KOPT-K1 (cell line): ENCODE data around the gene LRRC75A.

Experiments
- H3K27ac ChIP-seq: fragments of 200-600 bp; sonication (generic); 2 replicates; pipeline ENCODE4 v1.5.1; 2016; ENCODE audit warnings: antibody characterized with exemption, mild to moderate bottlenecking, low read depth, low read length; ENCODE audit not compliant: poor library complexity, severe bottlenecking
- H3K36me3 ChIP-seq: fragments of 200-600 bp; sonication (generic); 2 replicates; pipeline ENCODE4 v1.5.1; 2017; ENCODE audit warnings: antibody characterized with exemption, mild to moderate bottlenecking, low read length, moderate library complexity; ENCODE audit not compliant: insufficient read depth
- H3K9me3 ChIP-seq: fragments of 200-600 bp; sonication (generic); 2 replicates; pipeline ENCODE4 v1.5.1; 2017; ENCODE audit warnings: antibody characterized with exemption, low read length, mild to moderate bottlenecking; ENCODE audit not compliant: insufficient read depth, poor library complexity, severe bottlenecking

LRRC75A gene

GRCh38 chr17:16427020-16427419, 65.0 kb downstream of the LRRC75A start:
- H3K36me3 ChIP-seq, result peaks cover 64% of the 10 kb centered on the region
- H3K9me3 ChIP-seq, result no peaks in the 10 kb centered on the region
- no peak overlapping the region for H3K27ac ChIP-seq

DNA sequence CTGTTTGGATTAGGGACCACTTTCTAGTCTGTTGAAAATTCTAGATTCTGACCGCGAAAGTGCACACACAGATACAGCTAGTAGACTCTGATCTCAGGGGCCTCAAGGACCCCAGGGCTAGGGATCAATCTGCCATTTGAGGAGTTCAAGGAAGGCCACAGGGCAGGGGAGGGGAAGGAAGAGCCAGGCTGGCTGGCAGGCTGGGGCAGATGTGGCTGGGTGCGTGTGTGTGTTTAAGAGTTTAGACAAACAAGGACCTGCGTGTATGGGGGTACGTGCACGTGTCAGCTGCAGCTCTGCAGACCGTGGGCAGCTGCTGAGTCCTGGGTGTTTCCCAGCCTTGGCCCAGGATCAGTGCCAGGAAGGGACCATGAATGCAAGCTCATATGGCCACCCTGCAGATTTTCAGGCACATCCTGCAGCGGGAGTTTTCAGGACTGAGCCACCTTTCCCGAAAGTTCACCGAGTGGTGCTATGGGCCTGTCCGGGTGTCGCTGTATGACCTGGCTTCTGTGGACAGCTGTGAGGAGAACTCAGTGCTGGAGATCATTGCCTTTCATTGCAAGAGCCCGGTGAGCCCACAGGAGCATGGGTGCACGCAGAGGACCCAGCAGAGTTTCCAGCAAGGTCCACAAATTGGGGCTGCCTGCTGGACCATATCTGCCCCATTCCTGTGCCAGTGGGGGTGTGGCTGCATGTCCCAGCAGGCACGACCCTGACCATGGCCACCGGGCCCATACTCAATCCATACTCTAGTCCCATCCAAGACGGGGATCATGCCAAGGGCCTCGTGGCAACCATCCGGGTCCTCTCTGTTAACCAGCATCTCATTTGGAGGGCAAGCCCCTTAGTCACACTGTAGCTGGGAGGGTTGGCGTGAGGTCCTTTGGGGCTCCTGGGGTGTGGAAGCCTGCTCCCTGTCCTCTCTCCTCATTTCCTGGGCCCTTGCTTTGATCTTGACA, 66.0 kb downstream of the LRRC75A start:
- Histone ChIP-seq H3K36me3 (peaks cover 64% of the 10 kb centered on the region), H3K9me3 (no peaks in the 10 kb centered on the region), H3K27ac (no peak overlapping the region)

DNA sequence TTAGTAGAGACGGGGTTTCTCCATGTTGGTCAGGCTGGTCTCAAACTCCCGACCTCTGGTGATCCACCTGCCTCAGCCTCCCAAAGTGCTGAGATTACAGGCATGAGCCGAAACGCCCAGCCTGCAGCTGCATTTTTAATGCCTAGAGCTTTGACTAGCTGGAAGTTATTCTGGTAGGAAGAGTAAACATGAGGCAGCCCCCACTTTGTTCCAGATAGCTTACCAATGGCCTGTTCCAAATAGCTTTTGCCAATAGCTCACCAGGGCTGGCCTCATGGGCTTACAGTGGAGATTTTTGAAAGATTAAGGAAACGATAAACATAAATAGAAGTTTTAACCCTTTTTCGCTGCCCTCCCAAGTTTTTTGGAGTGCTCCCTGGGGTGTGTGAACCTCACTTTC, 66.8 kb downstream of the LRRC75A start:
- Histone ChIP-seq H3K27ac (no peak overlapping the region), H3K36me3 (peaks cover 71% of the 10 kb centered on the region), H3K9me3 (no peaks in the 10 kb centered on the region)

DNA sequence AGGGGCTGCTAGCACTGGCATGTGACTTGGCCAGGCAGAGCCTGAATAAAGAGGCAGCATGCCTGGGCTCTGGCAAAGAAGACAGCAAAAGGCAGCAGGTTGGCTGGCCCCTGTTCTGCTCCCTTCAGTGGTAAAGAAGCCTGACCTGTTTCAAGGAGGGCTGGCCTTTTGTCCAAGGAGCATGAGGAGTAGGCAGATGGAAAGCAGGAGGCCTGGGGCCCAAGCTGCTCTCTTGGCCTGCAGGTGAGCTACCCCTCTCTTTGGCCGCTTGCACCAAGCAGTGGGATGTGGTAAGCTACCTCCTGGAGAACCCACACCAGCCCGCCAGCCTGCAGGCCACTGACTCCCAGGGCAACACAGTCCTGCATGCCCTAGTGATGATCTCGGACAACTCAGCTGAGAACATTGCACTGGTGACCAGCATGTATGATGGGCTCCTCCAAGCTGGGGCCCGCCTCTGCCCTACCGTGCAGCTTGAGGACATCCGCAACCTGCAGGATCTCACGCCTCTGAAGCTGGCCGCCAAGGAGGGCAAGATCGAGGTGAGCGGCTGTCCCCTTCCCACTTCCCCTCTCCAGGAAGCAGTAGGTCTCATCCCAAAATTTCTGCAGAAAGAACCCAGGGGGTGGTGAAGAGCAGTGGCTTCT, 68.6 kb downstream of the LRRC75A start:
- Histone ChIP-seq H3K9me3 (no peaks in the 10 kb centered on the region), H3K27ac (no peak overlapping the region), H3K36me3 (peaks cover 76% of the 10 kb centered on the region)

DNA sequence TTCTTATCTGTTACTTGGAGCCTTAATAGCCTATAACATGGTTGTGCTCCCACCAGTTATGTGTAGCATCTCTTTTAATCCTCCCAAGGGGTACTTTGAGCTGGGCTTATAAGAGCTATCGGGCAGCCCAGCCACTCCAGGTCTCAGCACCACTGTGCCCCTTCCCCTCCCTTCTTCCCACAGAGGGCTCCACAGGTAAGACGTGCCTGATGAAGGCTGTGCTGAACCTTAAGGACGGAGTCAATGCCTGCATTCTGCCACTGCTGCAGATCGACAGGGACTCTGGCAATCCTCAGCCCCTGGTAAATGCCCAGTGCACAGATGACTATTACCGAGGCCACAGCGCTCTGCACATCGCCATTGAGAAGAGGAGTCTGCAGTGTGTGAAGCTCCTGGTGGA, 69.6 kb downstream of the LRRC75A start:
- no peaks in the 10 kb centered on the region for H3K9me3 ChIP-seq
- H3K36me3 ChIP-seq, result peaks cover 76% of the 10 kb centered on the region
- no peak overlapping the region for H3K27ac ChIP-seq

- H3K27ac ChIP-seq, result no peak overlapping the region
- H3K36me3 ChIP-seq, result peaks cover 52% of the 10 kb centered on the region
- no peaks in the 10 kb centered on the region for H3K9me3 ChIP-seq
Measured at GRCh38 chr17:16419929-16420271, 72.1 kb downstream of the LRRC75A start.

- H3K9me3 ChIP-seq, result no peaks in the 10 kb centered on the region
- H3K27ac ChIP-seq, result no peak overlapping the region
- H3K36me3 ChIP-seq, result peaks cover 51% of the 10 kb centered on the region
Measured at GRCh38 chr17:16419074-16419928, 72.7 kb downstream of the LRRC75A start.

DNA sequence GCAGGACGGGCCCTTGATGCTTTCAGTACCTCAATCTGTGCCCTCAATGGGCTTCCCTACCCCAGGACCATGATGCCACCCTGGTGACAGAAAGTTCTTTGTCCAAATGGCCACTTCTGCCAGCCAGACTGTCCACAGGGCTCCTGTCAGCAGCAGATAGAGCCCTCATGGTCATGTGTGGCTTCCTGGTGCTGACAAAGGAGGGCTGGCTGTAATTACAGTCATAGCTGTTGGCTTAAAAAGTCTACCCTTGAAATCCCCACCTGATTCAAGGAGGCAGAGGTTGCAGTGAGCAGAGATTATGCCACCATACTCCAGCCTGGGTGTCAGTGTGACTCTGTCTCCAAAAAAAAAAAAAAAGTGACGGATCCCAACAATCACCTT, 73.3 kb downstream of the LRRC75A start:
- Histone ChIP-seq H3K27ac (no peak overlapping the region), H3K9me3 (no peaks in the 10 kb centered on the region), H3K36me3 (peaks cover 51% of the 10 kb centered on the region)

DNA sequence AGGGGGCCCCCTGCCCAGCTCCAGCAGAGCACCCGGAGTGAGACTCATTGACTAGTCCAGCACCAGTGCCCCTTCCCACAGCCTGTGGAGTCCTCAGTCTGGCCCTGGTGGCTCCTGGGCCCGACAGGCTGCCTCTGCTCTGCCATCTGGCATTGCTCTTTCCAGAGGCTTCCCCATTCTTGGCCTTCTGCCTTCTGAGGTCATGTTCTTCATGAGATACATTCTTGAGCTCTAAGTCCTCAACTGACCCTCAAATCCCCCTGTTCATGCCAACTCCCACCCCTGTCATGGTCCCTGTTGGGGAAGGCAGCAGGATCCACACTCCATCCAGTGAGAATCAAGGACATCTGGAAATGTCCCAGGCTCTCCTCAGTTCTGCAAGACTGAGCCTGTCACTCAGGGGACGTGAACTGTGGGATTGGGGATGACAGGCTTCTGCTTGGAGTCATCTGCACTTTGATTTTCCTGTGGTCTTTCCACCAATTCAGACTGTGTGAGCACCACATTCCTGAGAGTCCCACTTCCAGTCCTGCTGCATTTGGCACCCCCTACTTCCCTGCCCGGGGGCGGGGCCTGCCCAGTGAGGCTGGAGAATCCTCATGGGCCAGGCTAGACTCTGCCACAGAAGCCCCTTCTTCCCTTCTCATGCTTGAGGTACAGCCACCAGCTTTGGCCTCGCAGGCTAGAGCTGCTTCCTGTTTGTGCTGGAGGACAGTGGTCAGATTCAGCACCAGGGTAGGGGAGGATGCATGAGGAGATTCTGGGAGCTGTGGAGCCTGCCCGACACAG, 73.9 kb downstream of the LRRC75A start:
- peak overlapping the region; percentile 98 for H3K27ac ChIP-seq
- no peaks in the 10 kb centered on the region for H3K9me3 ChIP-seq
- peaks cover 45% of the 10 kb centered on the region for H3K36me3 ChIP-seq

- peak overlapping the region; percentile 98 for H3K27ac ChIP-seq
- peaks cover 39% of the 10 kb centered on the region for H3K36me3 ChIP-seq
- no peaks in the 10 kb centered on the region for H3K9me3 ChIP-seq
Measured at GRCh38 chr17:16417399-16417798, 74.6 kb downstream of the LRRC75A start.

GRCh38 chr17:16415031-16415924, 76.7 kb downstream of the LRRC75A start, which contains the start of gene TRPV2:
TSS of gene TRPV2 (plus strand) at chr17:16415571. CDS start at chr17:16417669, 2,098 bp downstream.
- Histone ChIP-seq H3K27ac (peak within 1 kb of the TSS; percentile 98), H3K36me3 (peaks cover 29% of the 10 kb centered on the region), H3K9me3 (no peaks in the 10 kb centered on the region)

DNA sequence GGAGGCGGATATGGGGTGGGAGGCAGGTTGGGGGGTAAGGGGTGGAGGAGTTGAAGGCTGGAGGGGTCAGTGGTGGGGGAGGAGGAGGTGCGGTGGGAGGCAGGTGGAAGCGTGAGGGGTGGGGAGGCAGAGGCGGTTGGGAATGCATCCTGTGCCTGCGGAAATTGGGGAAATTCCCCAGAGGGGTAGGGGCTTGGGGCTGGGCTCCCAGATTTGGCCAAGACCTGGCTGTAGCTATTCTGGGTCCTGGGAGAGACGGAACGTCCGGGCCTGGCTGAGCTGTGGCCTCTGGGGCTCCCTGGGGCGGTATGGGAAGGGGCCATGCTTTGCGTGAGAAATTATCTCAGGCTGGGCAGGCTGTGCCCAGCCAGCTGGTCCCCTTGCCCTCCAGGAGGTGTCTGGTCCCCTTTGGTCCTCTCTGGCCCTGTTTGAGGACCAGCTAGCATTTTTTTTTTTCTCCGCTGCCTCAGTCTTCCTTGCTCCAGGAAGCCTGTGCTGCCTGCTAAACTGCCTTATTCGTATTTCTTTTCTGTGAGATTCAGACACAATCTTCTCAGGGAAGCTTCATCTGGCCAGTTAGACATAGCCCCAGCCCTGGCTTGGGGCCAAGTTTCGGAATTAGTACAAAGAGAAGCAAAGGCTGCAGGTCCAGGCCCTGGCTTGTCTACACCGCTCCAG, 83.9 kb downstream of the LRRC75A start:
- H3K9me3 ChIP-seq, result no peaks in the 10 kb centered on the region
- no peak overlapping the region for H3K27ac ChIP-seq
- no peaks in the 10 kb centered on the region for H3K36me3 ChIP-seq
